Upper lobe of right lung (tissue), 1 donor: ENCODE results near the gene UST. TPM values are rescaled to one million over a fixed set of nuclear protein-coding genes. Genes with fewer than 3 reads are reported as not detected.

Source experiments
- ATAC-seq: fragments of 200-7000 bp; cut with Tn5 transposase; one replicate; pipeline ENCODE4 v1.9.1; 2020; ENCODE audit warnings: mild to moderate bottlenecking, moderate library complexity
- DNase-seq: peaks from one replicate; pipeline ENCODE4 v3.0.0-alpha.2; 2020
- H3K27ac ChIP-seq: fragments of 200-600 bp; one replicate; pipeline ENCODE4 v1.8.0; 2022
- H3K27me3 ChIP-seq: fragments of 200-600 bp; one replicate; pipeline ENCODE4 v1.8.0; 2022; ENCODE audit warnings: mild to moderate bottlenecking
- H3K36me3 ChIP-seq: fragments of 200-600 bp; one replicate; pipeline ENCODE4 v1.8.0; 2022
- H3K4me1 ChIP-seq: fragments of 200-600 bp; one replicate; pipeline ENCODE4 v1.8.0; 2022
- H3K4me3 ChIP-seq: fragments of 200-600 bp; one replicate; pipeline ENCODE4 v1.8.0; 2022; ENCODE audit warnings: mild to moderate bottlenecking
- H3K9me3 ChIP-seq: fragments of 200-600 bp; one replicate; pipeline ENCODE4 v1.8.0; 2022
- intact Hi-C: fragments of 100-400 bp; cut with DNase I; formaldehyde crosslinking; loops from one replicate; pipeline ENCODE4 v1.11.0; 2022
- total RNA-seq: library from RNA; stranded (reverse); fragmentation: NEBNext Ultra II Directional; extraction: Animal tissue kit (Norgen Biotek cat#: 25700); gene quantifications from one replicate; pipeline ENCODE4 v1.2.1, GENCODE V29; 2021
- TF ChIP-seq, protein P1 (sequence below): fragments of 200-600 bp; IDR thresholded peaks from one replicate; pipeline ENCODE4 v1.8.0; 2022; ENCODE audit warnings: antibody characterized with exemption
- donor health status: DM: no; HTN: yes; CAD: no; lungs with severe emphysema.

Gene UST
- total RNA-seq, 1 donor from 2014 or later, result 11.8 TPM

DNA sequence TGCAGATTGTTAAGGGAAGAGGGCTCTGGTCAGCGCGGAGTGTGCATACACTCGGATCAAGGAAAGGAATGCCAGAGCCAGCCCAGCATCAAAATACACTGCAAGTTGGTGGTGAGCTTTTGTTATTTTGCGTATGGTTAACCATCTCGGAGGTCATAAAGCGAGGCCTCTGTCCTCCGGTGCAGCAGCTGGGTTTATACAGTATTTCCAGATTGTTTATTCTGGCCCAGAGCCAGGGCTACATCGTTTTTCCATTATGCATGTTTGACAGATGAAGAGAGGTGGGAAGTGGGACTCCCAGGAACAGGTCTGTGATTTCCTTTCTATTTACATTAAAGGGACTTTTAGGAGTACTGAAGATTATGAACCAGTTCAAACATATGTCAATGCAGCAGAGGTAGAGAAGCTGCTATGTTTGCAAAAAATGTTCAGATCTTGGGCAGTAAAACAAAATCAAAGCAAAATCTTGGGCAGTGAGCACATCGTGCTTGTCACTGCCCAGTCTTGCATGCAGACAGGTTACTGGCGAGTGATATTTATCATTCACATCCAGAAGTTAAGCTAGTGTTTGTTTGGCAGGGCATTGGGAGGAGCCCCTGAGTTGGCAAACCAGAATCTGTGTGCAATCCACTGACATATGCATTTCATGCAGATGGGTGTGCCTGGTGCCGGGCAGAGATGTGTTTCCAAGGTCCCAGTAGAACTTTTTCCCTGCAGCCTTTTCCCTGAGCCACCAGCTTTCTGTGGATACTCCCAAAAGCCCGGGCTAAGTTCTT is 314.3 kb downstream of the UST start:
- Histone ChIP-seq H3K27ac (no peak overlapping the region), H3K36me3 (no peaks in the 10 kb centered on the region), H3K27me3 (no peaks in the 10 kb centered on the region), H3K4me1 (no peaks in the 10 kb centered on the region), H3K9me3 (no peaks in the 10 kb centered on the region), H3K4me3 (no peak overlapping the region)
- ATAC-seq (no peak), DNase-seq (no peak)
- intact Hi-C loops, result no loop called here
- TF ChIP-seq, protein P1, sequence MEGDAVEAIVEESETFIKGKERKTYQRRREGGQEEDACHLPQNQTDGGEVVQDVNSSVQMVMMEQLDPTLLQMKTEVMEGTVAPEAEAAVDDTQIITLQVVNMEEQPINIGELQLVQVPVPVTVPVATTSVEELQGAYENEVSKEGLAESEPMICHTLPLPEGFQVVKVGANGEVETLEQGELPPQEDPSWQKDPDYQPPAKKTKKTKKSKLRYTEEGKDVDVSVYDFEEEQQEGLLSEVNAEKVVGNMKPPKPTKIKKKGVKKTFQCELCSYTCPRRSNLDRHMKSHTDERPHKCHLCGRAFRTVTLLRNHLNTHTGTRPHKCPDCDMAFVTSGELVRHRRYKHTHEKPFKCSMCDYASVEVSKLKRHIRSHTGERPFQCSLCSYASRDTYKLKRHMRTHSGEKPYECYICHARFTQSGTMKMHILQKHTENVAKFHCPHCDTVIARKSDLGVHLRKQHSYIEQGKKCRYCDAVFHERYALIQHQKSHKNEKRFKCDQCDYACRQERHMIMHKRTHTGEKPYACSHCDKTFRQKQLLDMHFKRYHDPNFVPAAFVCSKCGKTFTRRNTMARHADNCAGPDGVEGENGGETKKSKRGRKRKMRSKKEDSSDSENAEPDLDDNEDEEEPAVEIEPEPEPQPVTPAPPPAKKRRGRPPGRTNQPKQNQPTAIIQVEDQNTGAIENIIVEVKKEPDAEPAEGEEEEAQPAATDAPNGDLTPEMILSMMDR, result no peak

DNA sequence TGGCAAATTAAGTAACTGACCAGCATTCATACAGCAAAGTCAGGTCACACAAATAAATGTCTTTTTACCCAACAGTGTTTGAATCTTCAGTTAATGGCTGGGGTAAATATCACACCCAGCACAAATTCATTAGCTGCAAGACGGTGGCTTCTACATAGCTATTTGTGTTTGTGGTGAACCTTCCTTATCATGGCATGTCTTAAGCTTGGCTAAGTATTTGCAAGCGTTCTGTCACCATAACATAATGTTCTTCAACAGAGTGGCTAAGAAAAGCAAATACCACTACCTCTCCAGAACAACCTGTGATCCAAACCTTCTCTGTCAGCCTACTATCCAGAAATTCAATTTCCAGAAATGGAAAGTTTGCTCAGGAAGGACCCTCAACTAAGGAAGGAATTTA is 315.1 kb downstream of the UST start:
- DNase-seq (no peak), ATAC-seq (peak; percentile 60)
- Histone ChIP-seq H3K4me3 (no peak overlapping the region), H3K27me3 (no peaks in the 10 kb centered on the region), H3K36me3 (no peaks in the 10 kb centered on the region), H3K9me3 (no peaks in the 10 kb centered on the region), H3K27ac (no peak overlapping the region), H3K4me1 (no peaks in the 10 kb centered on the region)
- intact Hi-C loops, result no loop called here
- TF ChIP-seq, protein P1, result no peak

DNA sequence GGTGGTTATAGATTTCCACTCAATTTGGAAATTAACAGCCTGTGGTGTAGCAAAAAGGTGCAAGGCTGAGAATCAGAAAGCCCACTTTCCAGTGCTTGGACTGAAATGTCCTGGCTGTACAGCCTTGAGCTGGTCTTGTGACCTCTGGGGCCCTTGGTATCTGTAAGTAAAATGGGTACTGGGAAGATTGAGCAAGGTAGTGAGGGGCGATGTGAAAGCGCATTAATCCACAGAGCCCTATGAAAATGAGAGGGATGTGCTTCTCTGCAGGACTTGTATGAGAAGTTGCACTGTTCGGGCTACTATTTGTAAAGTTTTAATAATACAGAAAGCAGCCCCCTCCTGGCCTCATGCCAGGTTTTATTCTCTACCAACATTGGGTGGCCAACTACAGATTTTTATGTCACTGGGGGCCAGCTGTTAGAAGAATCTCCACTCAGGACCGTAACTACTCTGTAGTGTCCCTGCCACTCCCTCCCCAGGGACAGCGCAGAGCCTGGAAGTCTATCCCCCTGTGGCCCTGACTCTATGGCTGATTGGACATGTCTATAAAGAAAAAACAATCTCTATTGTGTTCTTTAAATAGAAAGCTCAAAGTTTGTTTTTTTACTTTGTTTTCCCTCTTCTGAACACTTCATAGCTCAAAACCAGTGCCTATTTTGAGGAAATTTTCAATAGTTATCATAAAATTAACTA is 316.0 kb downstream of the UST start:
- no peak overlapping the region for H3K4me3 ChIP-seq
- H3K36me3 ChIP-seq, result no peaks in the 10 kb centered on the region
- no peaks in the 10 kb centered on the region for H3K27me3 ChIP-seq
- TF ChIP-seq, protein P1, result no peak
- ATAC-seq, result no peak
- intact Hi-C loops, result no loop called here
- no peaks in the 10 kb centered on the region for H3K9me3 ChIP-seq
- H3K27ac ChIP-seq, result no peak overlapping the region
- H3K4me1 ChIP-seq, result no peaks in the 10 kb centered on the region
- DNase-seq, result no peak

DNA sequence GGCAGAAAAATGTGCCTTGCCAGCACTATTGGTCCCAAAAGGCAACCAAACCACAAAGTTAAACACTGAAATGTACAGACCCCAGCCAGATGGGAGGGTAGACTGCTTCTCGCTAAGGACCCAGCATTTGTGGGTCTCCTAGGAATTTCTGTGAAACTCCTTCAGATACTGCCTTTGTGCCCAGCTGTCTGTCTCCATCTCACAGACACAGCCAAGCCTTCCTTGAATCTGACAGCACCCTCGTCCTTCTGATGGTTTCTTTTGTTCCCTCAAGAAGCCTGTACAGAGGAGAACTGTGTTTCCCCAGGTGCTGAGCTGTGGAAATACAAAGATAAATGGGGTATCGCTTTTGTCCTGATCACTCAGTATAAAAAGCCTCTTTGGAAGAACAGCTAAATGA is 316.6 kb downstream of the UST start:
- no peak for ATAC-seq
- H3K36me3 ChIP-seq, result no peaks in the 10 kb centered on the region

DNA sequence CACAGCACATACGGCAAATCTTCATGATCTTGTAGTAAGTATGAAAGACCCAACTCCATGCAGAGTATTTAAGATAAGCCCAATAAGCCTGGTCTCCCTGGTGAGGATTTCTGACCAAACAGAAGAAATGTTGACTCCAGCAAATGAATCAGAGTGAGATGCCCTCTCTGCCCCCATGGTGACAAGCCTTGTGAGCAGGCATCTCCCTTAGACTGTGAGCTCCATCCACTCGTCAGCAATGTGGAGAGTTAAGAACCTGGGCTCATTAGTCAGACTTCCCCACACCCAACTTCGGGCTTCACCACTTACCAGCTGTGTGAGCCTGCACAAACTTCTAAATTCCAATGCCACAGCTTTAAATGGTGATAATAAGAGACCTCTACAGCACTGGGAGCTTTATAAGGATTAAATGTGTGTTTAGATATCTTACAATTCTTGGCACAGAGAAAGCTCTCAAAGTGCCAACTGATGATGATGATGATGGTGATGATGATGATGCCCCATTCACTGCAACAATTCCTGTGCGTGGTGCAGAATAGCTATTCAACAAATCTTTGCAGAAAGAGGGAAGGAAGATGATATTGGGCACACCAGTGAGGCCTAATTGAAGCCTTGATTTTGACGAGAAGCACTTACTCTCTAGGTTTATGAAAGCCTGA is 317.3 kb downstream of the UST start:
- Histone ChIP-seq H3K36me3 (no peaks in the 10 kb centered on the region), H3K4me3 (no peak overlapping the region), H3K9me3 (no peaks in the 10 kb centered on the region), H3K4me1 (no peaks in the 10 kb centered on the region), H3K27me3 (no peaks in the 10 kb centered on the region), H3K27ac (no peak overlapping the region)
- intact Hi-C loops, result no loop called here
- TF ChIP-seq, protein P1, result no peak
- no peak for ATAC-seq
- no peak for DNase-seq

More for the DNA sequence above, 316.6 kb downstream of the UST start:
- H3K4me1 ChIP-seq, result no peaks in the 10 kb centered on the region
- intact Hi-C loops, result no loop called here
- no peaks in the 10 kb centered on the region for H3K9me3 ChIP-seq
- no peaks in the 10 kb centered on the region for H3K27me3 ChIP-seq
- TF ChIP-seq, protein P1, result no peak
- no peak overlapping the region for H3K27ac ChIP-seq
- no peak overlapping the region for H3K4me3 ChIP-seq
- no peak for DNase-seq
